ENCODE results near the gene TBL1XR1. TPM values are rescaled to one million over a fixed set of nuclear protein-coding genes. Genes with fewer than 3 reads are reported as not detected.
A peak's percentile ranks its signal among the peaks of the same experiment; 100 is the strongest.
"Not testable (repeated sequence)": the region's sequence is repeated elsewhere in the genome, so short reads cannot be mapped to it uniquely, and the experiment has no call there.

TBL1XR1 gene
- total RNA-seq, 1 experiment from 2014 or later, result 81.0 TPM

DNA sequence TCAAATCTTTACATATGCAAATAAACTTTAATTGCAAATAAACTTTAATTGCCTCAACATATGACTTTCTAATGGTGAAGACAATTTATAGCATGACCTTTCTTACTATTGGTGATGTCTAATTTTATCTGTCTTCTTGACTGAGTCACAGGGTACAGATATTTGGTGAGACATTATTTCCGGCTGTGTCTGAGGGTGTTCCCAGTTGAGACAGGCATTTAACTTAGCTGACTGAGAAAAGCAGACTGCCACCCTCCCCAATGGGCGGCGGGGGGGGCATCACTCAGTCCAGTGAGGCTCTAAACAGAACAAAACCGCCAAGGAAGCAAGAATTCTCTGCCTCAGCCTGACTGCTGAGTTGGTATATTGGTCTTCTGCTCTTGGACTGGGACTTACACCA, 160.0 kb downstream of the TBL1XR1 start:
- peaks cover 37% of the 10 kb centered on the region for H3K36me3 ChIP-seq (ENCODE audit: insufficient read depth, low read length)
- peak overlapping the region; percentile 38 for H3K4me2 ChIP-seq (ENCODE audit: low read depth, low read length, poor library complexity, severe bottlenecking)
- H3K4me1 ChIP-seq (ENCODE audit: low read length), result peaks cover 28% of the 10 kb centered on the region
- no peaks in the 10 kb centered on the region for H4K20me1 ChIP-seq (ENCODE audit: insufficient read depth, low read depth, low read length)
- no peak overlapping the region for H3K9ac ChIP-seq (ENCODE audit: low read length)
- H3K27me3 ChIP-seq (ENCODE audit: low read length), result no peaks in the 10 kb centered on the region
- peak overlapping the region; percentile 80 for H3K27ac ChIP-seq (ENCODE audit: low read length)
- H3K4me3 ChIP-seq (ENCODE audit: low read length), result no peak overlapping the region
- peaks cover 6% of the 10 kb centered on the region; the same call in 1 of the 2 replicates for H3K79me2 ChIP-seq (ENCODE audit: low read length)
- no peaks in the 10 kb centered on the region for H3K9me3 ChIP-seq (ENCODE audit: low read length)
- H3K9me2 ChIP-seq (replicated peaks; ENCODE audit: insufficient read depth, low read length), result no peaks in the 10 kb centered on the region
- DNase-seq, result no peak
- no peak overlapping the region for H2AFZ ChIP-seq (ENCODE audit: low read length)

DNA sequence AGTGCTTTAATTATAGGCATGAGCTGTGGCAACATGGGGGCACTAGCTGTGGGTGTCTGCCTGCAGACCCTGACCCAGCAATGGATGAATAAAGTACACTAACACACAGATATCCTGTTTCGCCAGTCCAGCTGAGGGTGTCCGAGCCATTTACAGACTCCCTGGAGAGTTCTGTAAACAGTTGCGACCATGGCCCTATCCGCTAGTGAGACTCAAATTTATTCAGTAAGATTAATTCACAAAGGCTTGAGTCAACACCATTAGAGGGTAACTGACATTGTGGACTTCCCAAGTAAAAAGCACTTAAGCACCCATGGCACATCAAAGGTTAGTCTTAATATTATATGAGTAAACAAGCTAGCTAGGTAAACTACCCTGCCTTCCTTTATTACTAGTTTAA, 161.6 kb downstream of the TBL1XR1 start:
- peaks cover 28% of the 10 kb centered on the region for H3K4me1 ChIP-seq (ENCODE audit: low read length)
- H3K4me2 ChIP-seq (ENCODE audit: low read depth, low read length, poor library complexity, severe bottlenecking), result no peak overlapping the region
- no peak overlapping the region for H2AFZ ChIP-seq (ENCODE audit: low read length)
- H3K4me3 ChIP-seq (ENCODE audit: low read length), result no peak overlapping the region
- no peak overlapping the region for H3K9ac ChIP-seq (ENCODE audit: low read length)
- no peaks in the 10 kb centered on the region for H3K9me2 ChIP-seq (replicated peaks; ENCODE audit: insufficient read depth, low read length)
- no peak for DNase-seq
- no peaks in the 10 kb centered on the region for H4K20me1 ChIP-seq (ENCODE audit: insufficient read depth, low read depth, low read length)
- H3K36me3 ChIP-seq (ENCODE audit: insufficient read depth, low read length), result peaks cover 34% of the 10 kb centered on the region
- no peaks in the 10 kb centered on the region for H3K27me3 ChIP-seq (ENCODE audit: low read length)
- peak overlapping the region; percentile 80 for H3K27ac ChIP-seq (ENCODE audit: low read length)
- peaks cover 6% of the 10 kb centered on the region; the same call in 1 of the 2 replicates for H3K79me2 ChIP-seq (ENCODE audit: low read length)
- no peaks in the 10 kb centered on the region for H3K9me3 ChIP-seq (ENCODE audit: low read length)

DNA sequence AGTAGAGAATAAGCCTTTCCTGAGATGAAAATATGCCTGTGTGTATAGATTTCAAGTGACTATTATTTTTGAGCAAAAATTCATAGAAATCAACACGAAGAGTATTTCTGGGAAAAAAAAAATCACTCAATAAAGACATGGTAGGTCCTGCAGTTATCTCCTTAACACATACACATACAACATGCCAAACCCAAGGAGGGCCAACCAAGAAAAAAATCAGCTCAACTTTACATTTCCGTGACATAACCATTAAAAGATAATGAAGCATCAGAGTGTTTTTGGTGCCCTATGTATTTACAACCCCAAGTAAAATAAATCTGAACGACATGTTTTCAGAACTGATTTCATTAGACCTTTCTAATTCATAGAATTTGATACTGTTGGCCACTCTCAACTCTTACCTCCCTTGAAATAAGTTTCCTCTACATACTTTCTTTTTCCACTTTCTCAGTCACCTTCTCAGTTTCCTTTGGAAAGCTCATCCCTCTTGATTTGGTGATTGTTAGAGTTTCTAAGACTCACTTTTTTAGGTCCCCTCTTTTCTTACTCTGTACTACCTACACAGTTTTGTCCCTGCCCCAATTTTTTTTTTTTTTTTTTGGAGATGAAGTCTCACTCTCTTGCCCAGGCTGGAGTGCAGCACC, 162.3 kb downstream of the TBL1XR1 start:
- no peak overlapping the region for H2AFZ ChIP-seq (ENCODE audit: low read length)
- H3K9ac ChIP-seq (ENCODE audit: low read length), result no peak overlapping the region
- no peak overlapping the region for H3K4me2 ChIP-seq (ENCODE audit: low read depth, low read length, poor library complexity, severe bottlenecking)
- peaks cover 34% of the 10 kb centered on the region for H3K36me3 ChIP-seq (ENCODE audit: insufficient read depth, low read length)
- H3K79me2 ChIP-seq (ENCODE audit: low read length), result peaks cover 6% of the 10 kb centered on the region; the same call in 1 of the 2 replicates
- no peak for DNase-seq
- H4K20me1 ChIP-seq (ENCODE audit: insufficient read depth, low read depth, low read length), result no peaks in the 10 kb centered on the region
- H3K9me2 ChIP-seq (replicated peaks; ENCODE audit: insufficient read depth, low read length), result no peaks in the 10 kb centered on the region
- H3K4me1 ChIP-seq (ENCODE audit: low read length), result peaks cover 28% of the 10 kb centered on the region
- no peaks in the 10 kb centered on the region for H3K9me3 ChIP-seq (ENCODE audit: low read length)
- no peaks in the 10 kb centered on the region for H3K27me3 ChIP-seq (ENCODE audit: low read length)
- no peak overlapping the region for H3K27ac ChIP-seq (ENCODE audit: low read length)
- no peak overlapping the region for H3K4me3 ChIP-seq (ENCODE audit: low read length)

GRCh38 chr3:177026505-177027277, 170.6 kb downstream of the TBL1XR1 start:
- no peaks in the 10 kb centered on the region; the same call in 1 of the 2 replicates for H3K79me2 ChIP-seq (ENCODE audit: low read length)
- no peaks in the 10 kb centered on the region for H4K20me1 ChIP-seq (ENCODE audit: insufficient read depth, low read depth, low read length)
- H3K27me3 ChIP-seq (ENCODE audit: low read length), result no peaks in the 10 kb centered on the region
- no peaks in the 10 kb centered on the region for H3K9me2 ChIP-seq (replicated peaks; ENCODE audit: insufficient read depth, low read length)
- no peak for DNase-seq
- H3K4me2 ChIP-seq (ENCODE audit: low read depth, low read length, poor library complexity, severe bottlenecking), result no peak overlapping the region
- no peak overlapping the region for H3K4me3 ChIP-seq (ENCODE audit: low read length)
- no peaks in the 10 kb centered on the region for H3K9me3 ChIP-seq (ENCODE audit: low read length)
- peak overlapping the region; percentile 11; the same call in 1 of the 2 replicates for H3K27ac ChIP-seq (ENCODE audit: low read length)
- peaks cover 14% of the 10 kb centered on the region; the same call in 1 of the 2 replicates for H3K36me3 ChIP-seq (ENCODE audit: insufficient read depth, low read length)
- no peak overlapping the region for H2AFZ ChIP-seq (ENCODE audit: low read length)
- H3K9ac ChIP-seq (ENCODE audit: low read length), result no peak overlapping the region
- peaks cover 21% of the 10 kb centered on the region for H3K4me1 ChIP-seq (ENCODE audit: low read length)

DNA sequence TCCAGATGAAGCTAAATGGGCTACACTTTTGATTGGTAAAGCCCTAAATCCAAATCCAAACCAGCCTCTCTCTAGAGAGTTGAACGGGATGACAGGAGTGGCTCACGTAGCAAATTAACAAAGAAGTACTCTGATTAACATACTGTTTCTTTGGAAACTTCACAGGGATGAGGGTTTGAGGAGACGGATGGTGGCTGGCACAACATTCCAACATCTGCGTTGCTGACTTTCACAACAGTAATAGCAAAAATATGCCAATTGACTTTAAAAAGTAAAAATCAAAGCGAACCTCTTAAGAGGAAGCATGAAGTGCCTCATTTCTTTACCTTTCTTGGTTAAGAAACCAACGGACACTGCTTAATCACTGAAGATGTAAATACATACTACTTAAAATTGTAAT, 181.4 kb downstream of the TBL1XR1 start:
- 0 out of 2 replicates have a peak, but pooled peaks cover 9% of the 10 kb centered on the region for H3K36me3 ChIP-seq (ENCODE audit: insufficient read depth, low read length)
- H4K20me1 ChIP-seq (ENCODE audit: insufficient read depth, low read depth, low read length), result no peaks in the 10 kb centered on the region
- H3K79me2 ChIP-seq (ENCODE audit: low read length), result no peaks in the 10 kb centered on the region
- no peaks in the 10 kb centered on the region for H3K9me3 ChIP-seq (ENCODE audit: low read length)
- H3K9ac ChIP-seq (ENCODE audit: low read length), result no peak overlapping the region
- no peak overlapping the region for H3K4me2 ChIP-seq (ENCODE audit: low read depth, low read length, poor library complexity, severe bottlenecking)
- no peak for DNase-seq
- no peak overlapping the region for H3K27ac ChIP-seq (ENCODE audit: low read length)
- no peak overlapping the region for H3K4me3 ChIP-seq (ENCODE audit: low read length)
- no peak overlapping the region for H2AFZ ChIP-seq (ENCODE audit: low read length)
- no peaks in the 10 kb centered on the region for H3K27me3 ChIP-seq (ENCODE audit: low read length)
- no peaks in the 10 kb centered on the region for H3K9me2 ChIP-seq (replicated peaks; ENCODE audit: insufficient read depth, low read length)
- no peaks in the 10 kb centered on the region for H3K4me1 ChIP-seq (ENCODE audit: low read length)

- Histone ChIP-seq H3K4me3 (ENCODE audit: low read length) (no peak overlapping the region), H3K79me2 (ENCODE audit: low read length) (no peaks in the 10 kb centered on the region), H3K9me2 (replicated peaks; ENCODE audit: insufficient read depth, low read length) (no peaks in the 10 kb centered on the region), H3K9me3 (ENCODE audit: low read length) (no peaks in the 10 kb centered on the region), H3K36me3 (ENCODE audit: insufficient read depth, low read length) (no peaks in the 10 kb centered on the region), H2AFZ (ENCODE audit: low read length) (no peak overlapping the region), H3K27ac (ENCODE audit: low read length) (no peak overlapping the region), H3K9ac (ENCODE audit: low read length) (no peak overlapping the region), H3K4me2 (ENCODE audit: low read depth, low read length, poor library complexity, severe bottlenecking) (no peak overlapping the region), H3K27me3 (ENCODE audit: low read length) (no peaks in the 10 kb centered on the region), H3K4me1 (ENCODE audit: low read length) (no peaks in the 10 kb centered on the region), H4K20me1 (ENCODE audit: insufficient read depth, low read depth, low read length) (no peaks in the 10 kb centered on the region)
- no peak for DNase-seq
These were observed 183.5 kb downstream of the TBL1XR1 start for GRCh38 chr3:177013681-177014280.

GRCh38 chr3:177005718-177006405, 191.4 kb downstream of the TBL1XR1 start:
- Histone ChIP-seq H3K4me2 (ENCODE audit: low read depth, low read length, poor library complexity, severe bottlenecking) (no peak overlapping the region), H3K36me3 (ENCODE audit: insufficient read depth, low read length) (no peaks in the 10 kb centered on the region), H2AFZ (ENCODE audit: low read length) (no peak overlapping the region), H3K9me3 (ENCODE audit: low read length) (peaks cover 8% of the 10 kb centered on the region), H3K4me1 (ENCODE audit: low read length) (peaks cover 3% of the 10 kb centered on the region; the same call in 1 of the 2 replicates), H3K4me3 (ENCODE audit: low read length) (no peak overlapping the region), H3K9me2 (replicated peaks; ENCODE audit: insufficient read depth, low read length) (no peaks in the 10 kb centered on the region), H3K27ac (ENCODE audit: low read length) (no peak overlapping the region), H3K9ac (ENCODE audit: low read length) (no peak overlapping the region), H4K20me1 (ENCODE audit: insufficient read depth, low read depth, low read length) (no peaks in the 10 kb centered on the region), H3K79me2 (ENCODE audit: low read length) (no peaks in the 10 kb centered on the region), H3K27me3 (ENCODE audit: low read length) (no peaks in the 10 kb centered on the region)
- no peak for DNase-seq

GRCh38 chr3:177000159-177000558, 197.1 kb downstream of the TBL1XR1 start:
- DNase-seq; H3K79me2 ChIP-seq (ENCODE audit: low read length); H3K4me1 ChIP-seq (ENCODE audit: low read length); H3K36me3 ChIP-seq (ENCODE audit: insufficient read depth, low read length); H3K9ac ChIP-seq (ENCODE audit: low read length); H2AFZ ChIP-seq (ENCODE audit: low read length); H3K4me2 ChIP-seq (ENCODE audit: low read depth, low read length, poor library complexity, severe bottlenecking); H3K27me3 ChIP-seq (ENCODE audit: low read length); H4K20me1 ChIP-seq (ENCODE audit: insufficient read depth, low read depth, low read length); H3K27ac ChIP-seq (ENCODE audit: low read length); H3K9me3 ChIP-seq (ENCODE audit: low read length); H3K9me2 ChIP-seq (replicated peaks; ENCODE audit: insufficient read depth, low read length); H3K4me3 ChIP-seq (ENCODE audit: low read length): not testable (repeated sequence)
